ENCODE measurements around the gene UBFD1.
"Not testable (repeated sequence)": the region's sequence is repeated elsewhere in the genome, so short reads cannot be mapped to it uniquely, and the experiment has no call there.

Gene UBFD1

GRCh38 chr16:23556881-23557778 lies at the start of gene UBFD1, which contains the start of gene EARS2:
UBFD1 (plus strand) TSS chr16:23557727; CDS start chr16:23557743, 16 bp downstream.
EARS2 (minus strand) TSS chr16:23557350; CDS start chr16:23557343, 7 bp downstream.
- DNase-seq (ENCODE audit: low read depth), result peak; percentile 95

DNA sequence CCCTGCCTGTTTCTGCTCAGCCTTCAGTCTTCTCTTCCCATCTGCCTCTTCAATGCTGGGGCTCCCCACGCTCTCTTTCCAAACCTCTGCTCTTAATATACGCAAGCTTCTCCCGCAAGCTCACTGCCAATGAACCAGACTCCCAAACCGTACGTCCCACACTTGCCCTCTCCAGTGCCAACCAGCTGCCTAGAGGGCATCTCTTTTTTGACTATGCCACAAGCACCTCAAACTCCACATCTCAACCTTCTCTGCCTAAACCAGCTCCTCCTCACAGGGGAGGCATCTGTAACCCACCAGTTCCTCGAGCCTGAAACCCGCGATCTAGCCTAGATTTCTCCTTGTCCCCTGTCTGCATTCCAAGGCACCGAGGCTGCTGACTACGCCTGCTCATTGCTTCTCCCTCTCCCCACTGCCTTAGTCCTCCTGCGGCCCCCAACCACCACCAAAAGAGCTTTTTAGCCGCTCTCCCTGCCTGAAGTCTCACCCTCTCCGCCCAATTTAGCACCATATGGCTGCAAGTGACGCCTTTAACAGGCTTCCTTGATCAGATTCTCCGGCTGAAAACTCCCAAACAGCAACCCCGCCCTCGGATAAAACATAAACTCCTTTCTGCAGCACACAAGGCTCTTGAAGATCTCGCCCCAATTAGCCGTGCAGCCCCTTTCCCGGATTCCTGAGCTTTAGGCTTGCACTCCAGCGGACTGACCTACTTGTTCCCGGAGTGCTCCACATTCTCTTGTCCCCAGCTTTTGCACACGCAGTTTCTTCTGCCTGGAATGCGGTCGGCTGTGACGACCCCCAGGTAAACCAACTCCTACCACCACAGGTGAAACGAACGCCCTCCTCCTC lies 48.7 kb upstream of the UBFD1 start:
- DNase-seq (ENCODE audit: low read depth), result no peak

DNA sequence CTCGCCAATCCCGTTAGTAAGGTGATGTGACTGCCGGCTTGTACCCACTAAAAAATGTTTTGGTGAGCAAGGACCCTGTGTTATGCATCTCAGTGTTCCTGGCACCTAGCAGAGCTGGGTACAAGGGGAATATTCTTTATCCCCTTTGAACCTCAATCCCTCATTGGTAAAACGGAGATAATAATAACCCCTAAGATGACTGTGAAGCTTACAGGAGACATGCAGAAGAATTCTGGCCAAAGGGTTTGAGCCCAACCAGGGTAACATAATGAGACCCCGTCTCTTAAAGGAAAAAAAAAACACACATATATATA lies 48.1 kb upstream of the UBFD1 start:
- DNase-seq (ENCODE audit: low read depth), result no peak

- DNase-seq (ENCODE audit: low read depth), result no peak
Measured at GRCh38 chr16:23509782-23510163, 47.8 kb upstream of the UBFD1 start.

DNA sequence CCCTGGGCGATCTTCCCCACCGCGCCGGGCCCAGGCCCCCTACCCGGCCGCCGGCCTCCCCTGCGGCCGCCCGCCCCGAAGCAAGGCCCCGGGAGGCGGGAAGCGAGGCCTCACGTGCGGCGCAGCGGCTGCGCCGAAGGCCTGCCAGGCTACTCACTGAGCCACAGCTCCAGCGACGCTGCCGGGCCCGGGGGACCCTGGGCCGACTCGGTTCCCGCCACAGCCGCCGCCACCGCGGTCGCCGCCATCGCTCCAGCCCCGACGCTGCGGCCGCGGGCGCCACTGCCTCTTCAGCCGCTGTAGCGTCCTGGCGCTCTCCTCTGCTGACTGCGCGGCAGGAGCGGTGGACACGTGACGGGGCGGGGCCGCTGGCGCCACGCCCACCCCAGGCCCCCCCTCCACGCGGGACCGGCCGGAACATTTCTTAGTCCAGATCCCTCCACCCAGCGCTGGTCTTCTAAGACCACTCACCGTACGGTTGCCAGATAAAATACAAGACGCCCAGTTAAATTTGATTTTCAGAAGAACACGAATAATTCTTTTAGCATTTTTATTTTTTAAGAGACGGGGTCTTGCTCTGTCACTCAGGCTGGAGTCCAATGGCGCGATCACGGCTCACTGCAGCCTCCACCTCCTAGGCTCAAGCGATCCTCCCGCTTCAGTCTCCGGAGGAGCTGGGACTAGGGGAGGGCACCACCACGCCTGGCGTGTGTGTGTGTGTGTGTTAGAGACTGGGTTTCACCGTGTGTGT lies 47.2 kb upstream of the UBFD1 start, which contains the start of gene GGA2:
TSS of gene GGA2 (minus strand) at position 331 of the 751 bp plus-strand sequence. CDS start at position 248, 83 bp downstream.
- peak; percentile 71 for DNase-seq (ENCODE audit: low read depth)

DNA sequence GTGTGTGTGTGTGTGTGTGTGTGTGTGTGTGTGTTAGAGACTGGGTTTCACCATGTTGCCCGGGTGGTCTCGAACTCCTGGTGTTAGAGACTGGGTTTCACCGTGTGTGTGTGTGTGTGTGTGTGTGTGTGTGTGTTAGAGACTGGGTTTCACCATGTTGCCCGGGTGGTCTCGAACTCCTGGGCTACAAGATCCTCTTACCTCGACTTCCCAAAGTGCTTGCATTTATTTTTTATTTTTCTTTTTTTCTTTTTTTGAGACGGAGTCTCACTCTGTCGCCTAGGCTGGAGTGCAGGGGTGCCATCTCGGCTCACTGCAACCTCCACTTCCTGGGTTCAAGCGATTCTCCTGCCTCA lies 46.6 kb upstream of the UBFD1 start:
- not testable (repeated sequence) for DNase-seq (ENCODE audit: low read depth)

DNA sequence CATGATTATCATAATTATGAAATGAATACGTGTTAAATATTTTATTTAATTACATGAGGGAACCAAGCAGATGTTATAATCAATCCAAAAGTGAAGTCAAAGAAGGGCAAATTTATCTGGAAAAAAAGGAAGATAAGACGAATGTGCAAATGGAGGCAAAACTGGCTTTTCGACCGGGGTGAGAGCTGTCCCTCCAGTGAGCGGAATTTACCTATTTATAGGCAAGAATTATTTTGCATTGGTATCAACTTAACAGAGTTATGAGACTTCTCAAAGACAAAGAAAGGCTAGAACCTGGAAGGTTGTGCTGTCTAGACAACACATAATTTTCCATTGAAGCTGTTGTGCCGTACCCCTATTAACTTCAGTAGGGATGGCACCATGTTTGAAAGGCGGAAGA lies 45.8 kb upstream of the UBFD1 start:
- no peak for DNase-seq (ENCODE audit: low read depth)

- DNase-seq (ENCODE audit: low read depth), result no peak
Measured at GRCh38 chr16:23512168-23512695, 45.3 kb upstream of the UBFD1 start.

GRCh38 chr16:23514381-23515152 lies 43.0 kb upstream of the UBFD1 start:
- DNase-seq (ENCODE audit: low read depth), result no peak

GRCh38 chr16:23515881-23516280 lies 41.6 kb upstream of the UBFD1 start:
- DNase-seq (ENCODE audit: low read depth), result no peak

DNA sequence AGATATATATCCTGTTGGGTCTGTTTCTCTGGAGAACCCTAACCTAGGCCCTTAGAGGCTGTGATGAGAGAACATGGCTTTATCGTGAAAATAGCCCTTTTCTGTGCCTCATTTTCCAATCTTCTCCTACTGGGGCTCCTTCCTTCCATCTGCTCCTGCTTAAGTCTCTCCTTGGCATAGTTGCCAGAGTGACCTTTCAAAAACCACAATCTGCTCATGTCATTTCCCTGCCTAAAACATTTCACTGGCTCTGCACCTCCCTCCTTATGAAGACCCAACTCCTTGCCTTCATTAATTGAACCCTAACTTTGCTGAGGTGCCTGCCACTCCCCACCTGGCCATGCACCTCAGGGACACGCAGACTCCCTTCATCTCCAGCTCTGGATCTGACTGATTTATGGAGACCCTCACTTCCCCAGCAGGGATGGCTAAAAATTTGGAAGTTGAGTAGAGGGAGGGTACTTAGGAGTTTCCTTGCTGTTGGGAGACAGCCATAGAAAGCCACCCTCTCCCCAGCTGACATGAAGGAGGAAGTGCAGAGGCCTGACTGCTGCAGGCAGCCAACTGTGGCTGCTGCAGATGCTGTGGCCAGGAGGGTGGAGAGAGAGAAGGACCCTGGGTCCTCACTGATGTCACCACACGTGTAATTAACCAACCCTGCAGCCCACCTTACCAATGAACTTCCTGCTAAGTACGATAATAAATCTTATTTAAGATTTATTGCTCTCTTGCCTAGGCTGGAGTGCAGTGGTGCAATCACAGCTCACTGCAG lies 41.0 kb upstream of the UBFD1 start:
- no peak for DNase-seq (ENCODE audit: low read depth)

DNA sequence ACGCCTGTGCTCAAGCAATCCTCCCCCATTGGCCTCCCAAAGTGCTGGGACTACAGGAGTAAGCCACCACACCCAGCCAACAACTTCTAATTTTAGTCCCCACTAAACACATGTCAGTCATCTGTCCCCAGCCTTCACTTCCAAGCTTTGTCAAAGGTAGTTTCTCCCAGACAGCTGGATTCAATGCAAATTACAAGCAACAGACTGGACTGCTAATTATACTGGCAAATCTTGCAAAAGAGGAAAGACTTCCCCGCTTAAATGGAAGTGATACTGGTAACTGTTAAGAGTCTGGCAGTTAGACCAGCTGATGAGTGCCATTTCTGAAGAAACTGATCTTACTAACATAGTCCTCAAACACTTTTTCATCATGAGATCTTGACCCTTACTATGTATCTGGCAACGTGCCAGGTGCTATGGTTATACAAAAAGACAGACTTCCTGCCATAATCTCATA lies 39.1 kb upstream of the UBFD1 start:
- no peak for DNase-seq (ENCODE audit: low read depth)

GRCh38 chr16:23519282-23519681 lies 38.2 kb upstream of the UBFD1 start:
- no peak for DNase-seq (ENCODE audit: low read depth)

DNA sequence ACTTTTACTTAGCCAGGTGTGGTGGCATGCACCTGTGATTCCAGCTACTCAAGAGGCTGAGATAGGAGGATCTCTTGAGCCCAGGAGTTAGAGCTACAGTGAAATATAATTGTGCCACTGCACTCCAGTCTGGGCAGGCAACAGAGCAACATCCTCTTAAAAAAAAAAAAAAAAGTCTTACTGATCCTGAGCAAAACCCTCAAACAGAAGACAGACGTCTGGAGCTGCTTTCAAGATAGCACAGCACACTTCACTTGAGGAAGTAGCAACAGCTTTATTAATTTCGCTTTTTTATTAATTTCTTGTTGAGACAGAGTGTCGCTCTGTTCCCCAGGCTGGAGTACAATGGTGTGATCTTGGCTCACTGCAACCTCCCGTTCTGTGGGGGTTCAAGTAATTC lies 37.0 kb upstream of the UBFD1 start:
- DNase-seq (ENCODE audit: low read depth), result no peak

DNA sequence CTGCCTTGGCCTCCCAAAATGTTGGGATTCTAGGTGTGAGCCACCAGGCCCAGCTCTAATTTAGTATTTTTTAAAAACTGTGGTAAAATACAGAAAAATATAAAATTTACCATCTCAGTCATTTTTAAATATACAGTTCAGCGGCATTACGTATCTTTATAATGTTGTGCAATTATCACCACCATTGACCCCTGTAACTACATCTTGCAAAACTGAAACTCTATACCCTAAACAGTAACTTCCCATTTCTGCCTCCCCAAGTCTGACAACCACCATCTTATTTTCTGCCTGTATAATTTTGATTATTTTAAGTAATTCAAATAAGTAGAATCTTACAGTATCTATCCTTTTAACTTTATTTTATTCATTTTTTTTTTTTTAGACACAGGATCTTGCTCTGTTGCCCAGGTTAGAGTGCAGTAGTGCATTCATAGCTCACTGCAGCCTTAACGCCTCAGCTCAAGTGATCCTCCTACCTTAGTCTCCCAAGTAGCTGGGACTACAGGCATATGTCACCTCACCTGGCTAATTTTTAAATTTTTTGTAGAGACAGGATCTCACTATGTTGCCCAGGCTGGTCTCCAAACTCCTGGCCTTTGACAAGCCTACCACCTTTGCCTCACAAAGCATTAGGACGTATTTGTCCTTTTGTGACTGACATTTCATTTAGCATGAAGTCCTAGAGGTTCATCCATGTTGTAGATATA lies 36.3 kb upstream of the UBFD1 start:
- DNase-seq (ENCODE audit: low read depth), result no peak

DNA sequence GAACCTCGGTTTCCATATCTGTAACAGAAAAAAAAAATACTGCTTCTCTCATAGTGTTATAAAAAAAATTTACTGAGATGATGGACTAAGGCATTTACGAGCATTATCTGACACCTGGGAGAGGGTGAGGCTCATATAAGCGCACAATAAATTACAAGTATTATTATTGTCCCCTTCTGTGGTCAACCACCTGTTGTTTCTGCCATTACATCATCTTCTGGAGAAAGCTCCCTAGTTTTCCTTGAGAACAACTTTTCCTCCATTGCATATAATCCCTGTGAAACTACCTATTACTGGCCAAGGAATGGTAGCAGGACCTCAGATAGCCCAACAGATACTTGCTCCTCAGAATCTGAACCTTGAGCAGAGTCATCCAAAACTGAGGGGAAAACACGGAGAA lies 35.6 kb upstream of the UBFD1 start:
- DNase-seq (ENCODE audit: low read depth), result no peak

- DNase-seq (ENCODE audit: low read depth), result no peak
Measured at GRCh38 chr16:23523321-23523720, 34.2 kb upstream of the UBFD1 start.

- no peak for DNase-seq (ENCODE audit: low read depth)
Measured at GRCh38 chr16:23523876-23524385, 33.6 kb upstream of the UBFD1 start.

GRCh38 chr16:23524886-23525285 lies 32.6 kb upstream of the UBFD1 start:
- no peak for DNase-seq (ENCODE audit: low read depth)

Measured in stimulated activated CD4-positive, alpha-beta T cell treated with anti-CD3 and anti-CD28 coated beads, Interleukin-2, amount 100 ng/mL, for 4 hours (primary cell).